Measurements from ENCODE around the gene VANGL1.

DNA sequence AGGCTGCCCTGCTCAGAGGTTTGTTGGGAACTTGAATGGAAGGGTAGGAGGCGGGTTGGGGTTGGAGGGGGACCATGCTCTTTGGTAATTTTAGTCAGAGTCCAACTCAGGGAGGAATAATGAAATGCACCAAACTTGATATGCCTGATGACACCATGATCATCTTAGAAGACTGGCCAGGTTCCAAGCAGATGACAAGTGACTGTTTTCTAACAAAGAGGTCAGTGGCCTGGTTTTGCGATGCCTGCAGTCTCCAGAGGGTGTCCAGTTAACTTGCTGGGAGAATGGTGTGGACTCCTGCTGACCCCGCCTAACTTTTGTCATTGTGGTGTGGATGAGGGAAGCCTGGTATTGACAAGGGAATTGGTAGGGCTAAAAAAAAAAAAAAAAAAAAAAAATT is 12.4 kb downstream of the VANGL1 start:
- TF ChIP-seq, protein P1, sequence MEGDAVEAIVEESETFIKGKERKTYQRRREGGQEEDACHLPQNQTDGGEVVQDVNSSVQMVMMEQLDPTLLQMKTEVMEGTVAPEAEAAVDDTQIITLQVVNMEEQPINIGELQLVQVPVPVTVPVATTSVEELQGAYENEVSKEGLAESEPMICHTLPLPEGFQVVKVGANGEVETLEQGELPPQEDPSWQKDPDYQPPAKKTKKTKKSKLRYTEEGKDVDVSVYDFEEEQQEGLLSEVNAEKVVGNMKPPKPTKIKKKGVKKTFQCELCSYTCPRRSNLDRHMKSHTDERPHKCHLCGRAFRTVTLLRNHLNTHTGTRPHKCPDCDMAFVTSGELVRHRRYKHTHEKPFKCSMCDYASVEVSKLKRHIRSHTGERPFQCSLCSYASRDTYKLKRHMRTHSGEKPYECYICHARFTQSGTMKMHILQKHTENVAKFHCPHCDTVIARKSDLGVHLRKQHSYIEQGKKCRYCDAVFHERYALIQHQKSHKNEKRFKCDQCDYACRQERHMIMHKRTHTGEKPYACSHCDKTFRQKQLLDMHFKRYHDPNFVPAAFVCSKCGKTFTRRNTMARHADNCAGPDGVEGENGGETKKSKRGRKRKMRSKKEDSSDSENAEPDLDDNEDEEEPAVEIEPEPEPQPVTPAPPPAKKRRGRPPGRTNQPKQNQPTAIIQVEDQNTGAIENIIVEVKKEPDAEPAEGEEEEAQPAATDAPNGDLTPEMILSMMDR (IDR thresholded peaks at IDR 0.05), result no peak
- no peak for TF ChIP-seq EZH2 (IDR thresholded peaks at IDR 0.05)
- no peak for TF ChIP-seq EZH2phosphoT487 (IDR thresholded peaks at IDR 0.05)

All from neural progenitor cell (in vitro differentiated cells).